CD4-positive, CD25-positive, alpha-beta regulatory T cell (primary cell): ENCODE measurements around the gene TARBP1. TPM values are rescaled to one million over a fixed set of nuclear protein-coding genes. Genes with fewer than 3 reads are reported as not detected.
"Not testable (repeated sequence)": the region's sequence is repeated elsewhere in the genome, so short reads cannot be mapped to it uniquely, and the experiment has no call there.

Experiments
- ATAC-seq, 2 donors: fragments of 150-1000 bp; cut with Tn5 transposase; one replicate each; pipeline ENCODE4 v1.10.0; 2021; ENCODE audit warnings: low read depth in 2 of 2, moderate number of reproducible peaks in 2 of 2, moderate library complexity in 1 of 2
- DNase-seq, 3 donors: peaks; one replicate each; pipeline versions ENCODE4 v3.0.0 to v3.0.0-alpha.2; 2012 to 2022; ENCODE audit warnings: mixed read lengths in 1 of 3
- H3K27ac ChIP-seq: one replicate; pipeline ENCODE4 v1.7.0; 2013; ENCODE audit warnings: mild to moderate bottlenecking, low read length; ENCODE audit not compliant: insufficient read depth, poor library complexity, severe bottlenecking
- H3K27me3 ChIP-seq: one replicate; pipeline ENCODE4 v1.7.0; 2013; ENCODE audit warnings: low read length; ENCODE audit not compliant: control insufficient read depth, insufficient read depth
- H3K36me3 ChIP-seq: one replicate; pipeline ENCODE4 v1.7.0; 2013; ENCODE audit warnings: mild to moderate bottlenecking, low read length, moderate library complexity; ENCODE audit not compliant: control insufficient read depth, insufficient read depth
- H3K4me1 ChIP-seq: 2 replicates; pipeline ENCODE4 v1.7.0; 2013; ENCODE audit warnings: mild to moderate bottlenecking, low read length; ENCODE audit not compliant: insufficient read depth, control insufficient read depth, poor library complexity, severe bottlenecking
- H3K4me3 ChIP-seq: one replicate; pipeline ENCODE4 v1.7.0; 2013; ENCODE audit warnings: low read depth, mild to moderate bottlenecking, low read length, moderate library complexity
- H3K9me3 ChIP-seq, 2 experiments: 1 replicate in 1 of 2; 2 replicates in 1 of 2; pipeline ENCODE4 v1.7.0; 2013; ENCODE audit warnings: low read length in 2 of 2, mild to moderate bottlenecking in 1 of 2, moderate library complexity in 1 of 2; ENCODE audit not compliant: control insufficient read depth in 2 of 2
- H3K27ac Mint-ChIP-seq, 3 donors: one replicate each; pipeline ENCODE4 v1.8.0; 2020 to 2022; ENCODE audit warnings: mild to moderate bottlenecking in 3 of 3, mixed read lengths in 3 of 3, moderate library complexity in 2 of 3
- H3K27me3 Mint-ChIP-seq: one replicate; pipeline ENCODE4 v1.8.0; 2022; ENCODE audit warnings: mild to moderate bottlenecking, mixed read lengths
- H3K36me3 Mint-ChIP-seq: one replicate; pipeline ENCODE4 v1.8.0; 2020; ENCODE audit warnings: mixed read lengths
- H3K4me1 Mint-ChIP-seq, 4 donors: one replicate each; pipeline ENCODE4 v1.8.0; 2020 to 2022; ENCODE audit warnings: mixed read lengths in 4 of 4, mild to moderate bottlenecking in 1 of 4
- H3K4me3 Mint-ChIP-seq, 4 donors: one replicate each; pipeline ENCODE4 v1.8.0; 2020 to 2022; ENCODE audit warnings: mild to moderate bottlenecking in 4 of 4, mixed read lengths in 4 of 4, moderate library complexity in 3 of 4
- H3K9me3 Mint-ChIP-seq, 7 donors: one replicate each; pipeline ENCODE4 v1.8.0; 2020 to 2022; ENCODE audit warnings: mixed read lengths in 7 of 7, mild to moderate bottlenecking in 3 of 7, moderate library complexity in 2 of 7
- polyA plus RNA-seq, 4 donors: library from polyadenylated mRNA; unstranded; fragments of 300-500 nt; fragmentation: Illumina TruSeq; gene quantifications; one replicate each; pipeline ENCODE4 v1.2.3, GENCODE V29; 2021
- total RNA-seq: library from RNA; stranded (reverse); gene quantifications from one replicate; pipeline ENCODE4 v1.2.3, GENCODE V29; 2022

The TARBP1 gene
- total and polyA plus RNA-seq, 5 donors from 2014 or later, result 6.9 to 30.0 (median 8.8) TPM

GRCh38 chr1:234520908-234521817 is 42.2 kb upstream of the TARBP1 start:
- Histone ChIP-seq H3K36me3 (no peaks in the 10 kb centered on the region), H3K27ac (no peak overlapping the region), H3K27me3 (peaks cover 3% of the 10 kb centered on the region), H3K4me3 (no peak overlapping the region), H3K4me1 (peaks cover 5% of the 10 kb centered on the region), H3K9me3 (no peaks in the 10 kb centered on the region)
- ATAC-seq (no peak), DNase-seq (no peak)
- H3K4me1 Mint-ChIP-seq, result no peaks in the 10 kb centered on the region
- no peak overlapping the region for H3K27ac Mint-ChIP-seq
- H3K27me3 Mint-ChIP-seq, result no peaks in the 10 kb centered on the region
- peaks cover 0 to 2% (median 0%) of the 10 kb centered on the region in 7 donors for H3K9me3 Mint-ChIP-seq
- H3K4me3 Mint-ChIP-seq, result no peak overlapping the region
- no peaks in the 10 kb centered on the region for H3K36me3 Mint-ChIP-seq

DNA sequence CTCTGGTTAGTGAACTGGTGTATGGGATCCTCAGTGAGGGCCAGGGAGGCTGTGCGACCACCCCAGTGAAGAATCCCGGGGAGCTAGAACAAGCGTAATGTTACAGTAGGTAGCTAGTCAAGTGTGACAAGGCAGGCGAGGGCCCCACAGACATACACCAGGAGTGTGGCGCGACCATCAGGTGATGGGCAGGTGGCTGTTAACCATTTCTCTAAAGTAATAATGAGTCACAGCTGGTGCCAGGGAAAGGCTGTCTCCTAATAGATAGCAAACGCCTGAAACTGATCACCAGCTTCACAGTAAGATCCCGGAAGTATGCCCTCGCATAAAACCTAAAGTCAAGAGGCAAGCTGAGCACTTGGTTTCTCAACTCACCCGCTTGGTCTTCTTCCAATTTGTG is 40.5 kb upstream of the TARBP1 start:
- peaks cover 5% of the 10 kb centered on the region for H3K4me1 ChIP-seq
- H3K27ac Mint-ChIP-seq, result no peak overlapping the region
- no peak overlapping the region for H3K4me3 Mint-ChIP-seq
- no peaks in the 10 kb centered on the region for H3K9me3 ChIP-seq
- H3K36me3 ChIP-seq, result no peaks in the 10 kb centered on the region
- H3K4me3 ChIP-seq, result no peak overlapping the region
- peaks cover 3% of the 10 kb centered on the region for H3K27me3 ChIP-seq
- H3K9me3 Mint-ChIP-seq, result peaks cover 0 to 2% (median 0%) of the 10 kb centered on the region in 7 donors
- peaks cover 9% of the 10 kb centered on the region for H3K27me3 Mint-ChIP-seq
- H3K4me1 Mint-ChIP-seq, result no peaks in the 10 kb centered on the region
- no peak for DNase-seq
- ATAC-seq, result no peak
- no peak overlapping the region for H3K27ac ChIP-seq
- H3K36me3 Mint-ChIP-seq, result no peaks in the 10 kb centered on the region

GRCh38 chr1:234518876-234519275 is 39.9 kb upstream of the TARBP1 start:
- no peak overlapping the region for H3K27ac ChIP-seq

GRCh38 chr1:234518086-234518485 is 39.1 kb upstream of the TARBP1 start:
- H3K27ac Mint-ChIP-seq, H3K4me1 ChIP-seq, ATAC-seq, H3K4me1 Mint-ChIP-seq, H3K27me3 Mint-ChIP-seq, H3K9me3 Mint-ChIP-seq, H3K36me3 Mint-ChIP-seq, H3K4me3 Mint-ChIP-seq, H3K27ac ChIP-seq, H3K36me3 ChIP-seq, H3K4me3 ChIP-seq, H3K9me3 ChIP-seq, DNase-seq, H3K27me3 ChIP-seq: not testable (repeated sequence)

More at GRCh38 chr1:234518876-234519275, 39.9 kb upstream of the TARBP1 start:
- Mint-ChIP-seq H3K27me3 (peaks cover 9% of the 10 kb centered on the region), H3K36me3 (no peaks in the 10 kb centered on the region), H3K27ac (no peak overlapping the region), H3K4me3 (peak overlapping the region in 1 of 4 donors; percentile 3), H3K9me3 (peaks cover 0 to 2% (median 0%) of the 10 kb centered on the region in 7 donors), H3K4me1 (no peaks in the 10 kb centered on the region)
- Histone ChIP-seq H3K9me3 (no peaks in the 10 kb centered on the region), H3K4me1 (peaks cover 5% of the 10 kb centered on the region), H3K4me3 (no peak overlapping the region), H3K27me3 (peaks cover 3% of the 10 kb centered on the region), H3K36me3 (no peaks in the 10 kb centered on the region)
- DNase-seq (no peak), ATAC-seq (no peak)

DNA sequence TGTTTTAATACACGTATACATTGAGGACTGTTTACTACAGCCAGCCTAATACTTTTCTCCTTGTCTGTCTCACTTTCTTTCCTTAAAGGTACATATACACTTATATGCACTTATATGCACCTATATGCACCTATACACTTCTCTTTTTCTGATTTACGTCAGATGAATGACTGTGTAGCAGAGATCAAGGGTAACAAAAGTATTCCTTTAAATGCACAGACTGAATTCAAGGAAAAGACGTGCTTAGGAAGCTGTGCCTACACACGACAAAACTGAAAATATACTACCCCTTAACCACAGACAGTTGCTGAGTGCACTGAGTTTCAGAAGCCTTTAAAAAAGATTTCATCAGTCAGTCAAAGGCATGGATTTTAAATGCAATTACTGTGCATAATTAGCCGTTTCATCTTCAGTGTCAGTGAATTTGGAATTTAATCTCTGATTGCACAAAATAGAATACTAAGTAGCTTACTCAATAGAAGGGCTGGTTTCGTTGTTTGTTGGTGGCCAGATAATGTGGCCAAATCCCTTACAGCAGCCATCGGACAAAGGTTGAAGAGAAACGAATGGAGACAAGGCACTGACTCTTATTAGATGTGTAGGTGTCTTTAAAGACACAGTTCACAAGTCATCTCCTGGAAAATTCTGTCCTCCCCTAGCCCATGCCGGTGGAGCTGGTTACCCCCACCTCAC is 38.3 kb upstream of the TARBP1 start:
- H3K9me3 Mint-ChIP-seq, result peaks cover 0 to 2% (median 0%) of the 10 kb centered on the region in 7 donors
- H3K27ac Mint-ChIP-seq, result peak overlapping the region in 1 of 3 donors; percentile 33
- H3K4me3 ChIP-seq, result no peak overlapping the region
- no peaks in the 10 kb centered on the region for H3K36me3 ChIP-seq
- peaks cover 3% of the 10 kb centered on the region for H3K27me3 ChIP-seq
- no peak for ATAC-seq
- peak in 1 of 3 donors; percentile 50 for DNase-seq
- peaks cover 9% of the 10 kb centered on the region for H3K27me3 Mint-ChIP-seq
- H3K4me3 Mint-ChIP-seq, result no peak overlapping the region
- no peaks in the 10 kb centered on the region for H3K9me3 ChIP-seq
- H3K36me3 Mint-ChIP-seq, result no peaks in the 10 kb centered on the region
- no peak overlapping the region for H3K27ac ChIP-seq
- H3K4me1 Mint-ChIP-seq, result no peaks in the 10 kb centered on the region
- H3K4me1 ChIP-seq, result no peaks in the 10 kb centered on the region

DNA sequence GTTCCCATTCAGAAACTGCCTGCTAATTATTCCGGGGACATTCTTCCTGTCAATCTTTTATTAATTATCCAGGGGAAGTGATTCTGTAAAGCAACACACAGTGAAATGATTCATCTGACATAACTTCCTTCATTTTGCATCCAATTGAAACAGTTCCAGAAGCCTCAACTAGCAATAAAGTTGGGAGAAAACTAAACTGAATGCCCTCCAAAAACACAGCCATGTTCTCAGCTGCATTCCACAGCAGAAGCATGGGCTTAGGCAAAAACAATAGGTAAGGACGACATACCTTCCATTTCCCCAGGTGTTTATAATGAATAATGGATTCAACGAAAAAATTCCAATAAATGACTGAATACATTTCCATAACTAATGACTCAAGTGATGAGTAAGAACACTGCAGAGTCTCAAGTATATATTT is 36.9 kb upstream of the TARBP1 start:
- H3K4me3 Mint-ChIP-seq, result no peak overlapping the region
- H3K36me3 Mint-ChIP-seq, result no peaks in the 10 kb centered on the region
- Histone ChIP-seq H3K36me3 (no peaks in the 10 kb centered on the region), H3K27me3 (peaks cover 3% of the 10 kb centered on the region), H3K27ac (no peak overlapping the region), H3K4me3 (no peak overlapping the region), H3K4me1 (no peaks in the 10 kb centered on the region), H3K9me3 (no peaks in the 10 kb centered on the region)
- H3K27me3 Mint-ChIP-seq, result peaks cover 9% of the 10 kb centered on the region
- DNase-seq, result no peak
- H3K4me1 Mint-ChIP-seq, result no peaks in the 10 kb centered on the region
- no peak for ATAC-seq
- peak overlapping the region in 1 of 3 donors; percentile 12 for H3K27ac Mint-ChIP-seq
- peaks cover 0 to 2% (median 0%) of the 10 kb centered on the region in 7 donors for H3K9me3 Mint-ChIP-seq

DNA sequence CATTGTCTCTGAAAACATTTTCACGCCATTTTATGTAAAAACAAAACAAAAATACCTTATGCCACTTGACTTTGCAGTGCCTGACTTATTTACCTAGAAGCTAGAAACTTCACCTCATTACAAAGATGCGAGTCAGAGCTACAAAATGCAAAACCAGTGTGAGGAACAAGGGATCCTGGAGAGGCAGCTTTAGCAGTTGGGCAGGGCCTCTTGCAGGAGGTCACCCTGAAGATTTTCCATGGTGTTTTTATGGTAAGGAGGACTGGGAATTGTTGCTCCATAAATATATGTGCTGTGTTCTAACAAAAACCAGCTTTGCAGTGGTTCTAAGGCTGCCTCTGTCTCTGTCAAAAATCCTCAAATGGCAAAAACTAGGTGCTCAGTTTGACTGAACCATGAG is 36.4 kb upstream of the TARBP1 start:
- Mint-ChIP-seq H3K27me3 (peaks cover 9% of the 10 kb centered on the region), H3K27ac (peak overlapping the region in 1 of 3 donors; percentile 12), H3K9me3 (peaks cover 0 to 2% (median 0%) of the 10 kb centered on the region in 7 donors), H3K4me3 (no peak overlapping the region), H3K36me3 (no peaks in the 10 kb centered on the region), H3K4me1 (no peaks in the 10 kb centered on the region)
- no peak for DNase-seq
- Histone ChIP-seq H3K4me3 (no peak overlapping the region), H3K27me3 (peaks cover 2% of the 10 kb centered on the region), H3K27ac (no peak overlapping the region), H3K36me3 (no peaks in the 10 kb centered on the region), H3K9me3 (no peaks in the 10 kb centered on the region), H3K4me1 (no peaks in the 10 kb centered on the region)
- no peak for ATAC-seq
